ENCODE data around the gene EFNA5.

- TF ChIP-seq CTCF (IDR thresholded peaks at IDR 0.05) (no peak), POLR2A (IDR thresholded peaks at IDR 0.05) (no peak)
These were observed 228.3 kb downstream of the EFNA5 start for GRCh38 chr5:107442452-107442851.

Data from prostate gland (tissue), 2 donors.